HG02642 (cell line): Measurements from ENCODE around the gene ZNF225.
"Not testable (repeated sequence)": the region's sequence is repeated elsewhere in the genome, so short reads cannot be mapped to it uniquely, and the experiment has no call there.

Source experiments
- ATAC-seq: cut with Tn5 transposase; IDR thresholded peaks from one replicate; pipeline ENCODE4 v1.9.1; 2021; ENCODE audit warnings: mild to moderate bottlenecking; ENCODE audit not compliant: unreplicated experiment, poor library complexity

Gene ZNF225

DNA sequence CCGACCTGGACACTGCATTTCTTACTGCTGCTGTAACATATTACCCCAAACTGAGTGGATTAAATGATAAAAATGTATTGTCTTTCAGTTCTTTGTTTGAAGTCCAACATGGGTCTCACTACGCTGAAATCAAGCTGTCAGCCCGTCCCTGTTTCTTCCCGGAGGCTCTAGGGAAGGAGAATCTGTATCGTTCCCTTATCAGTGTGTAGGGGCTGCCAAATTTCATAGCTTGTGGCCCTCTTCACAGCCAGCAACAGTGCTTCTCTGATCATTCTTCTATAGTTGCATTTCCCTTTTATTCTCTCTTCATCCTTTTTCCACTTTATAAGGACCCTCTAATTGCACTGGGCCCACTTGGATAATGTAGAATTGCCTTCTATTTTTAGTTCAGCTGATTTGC lies 38.3 kb downstream of the ZNF225 start:
- no peak for ATAC-seq

DNA sequence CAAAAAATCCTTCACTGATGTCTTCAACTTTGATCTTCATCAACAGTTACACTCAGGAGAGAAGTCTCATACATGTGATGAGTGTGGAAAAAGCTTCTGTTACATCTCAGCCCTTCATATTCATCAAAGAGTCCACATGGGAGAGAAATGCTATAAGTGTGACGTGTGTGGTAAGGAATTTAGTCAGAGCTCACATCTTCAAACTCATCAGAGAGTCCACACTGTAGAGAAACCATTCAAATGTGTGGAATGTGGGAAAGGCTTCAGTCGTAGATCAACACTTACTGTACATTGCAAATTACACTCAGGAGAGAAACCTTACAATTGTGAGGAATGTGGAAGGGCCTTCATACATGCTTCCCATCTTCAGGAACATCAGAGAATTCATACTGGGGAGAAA lies 43.3 kb downstream of the ZNF225 start:
- no peak for ATAC-seq

DNA sequence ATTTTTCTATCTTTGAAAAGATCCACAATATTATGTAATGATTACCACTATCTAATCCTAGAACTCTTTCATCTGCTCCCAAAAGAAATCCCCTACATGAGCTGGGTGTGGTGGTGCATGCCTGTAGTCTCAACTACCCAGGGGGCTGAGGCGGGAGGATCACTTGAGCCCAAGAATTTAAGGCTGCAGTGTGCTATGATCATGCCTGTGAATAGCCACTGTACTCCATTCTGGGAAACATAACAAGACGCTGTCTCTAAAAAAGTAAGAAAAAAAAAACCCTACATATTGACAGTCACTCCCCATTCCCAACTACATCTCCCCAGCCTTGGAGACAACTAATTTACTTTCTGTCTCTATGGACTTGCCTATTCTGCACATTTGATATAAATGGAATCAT lies 50.6 kb downstream of the ZNF225 start:
- ATAC-seq = no peak

DNA sequence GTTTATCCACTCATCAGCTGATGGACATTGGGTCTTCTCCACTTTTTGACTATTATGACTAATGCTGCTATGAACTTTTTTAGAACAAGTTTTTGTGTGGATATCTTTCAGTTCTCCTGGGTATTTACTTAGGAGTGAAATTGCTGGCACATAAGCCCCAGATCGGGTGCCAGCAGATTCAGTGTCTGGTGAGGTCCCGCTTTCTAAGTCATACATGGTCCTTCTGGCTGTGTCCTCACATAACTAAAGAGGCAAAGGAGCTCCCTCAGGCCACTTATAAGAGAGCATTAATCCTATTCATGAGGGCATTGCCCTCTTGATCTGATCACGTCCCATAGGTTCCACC lies 51.1 kb downstream of the ZNF225 start:
- ATAC-seq = peak; percentile 1

DNA sequence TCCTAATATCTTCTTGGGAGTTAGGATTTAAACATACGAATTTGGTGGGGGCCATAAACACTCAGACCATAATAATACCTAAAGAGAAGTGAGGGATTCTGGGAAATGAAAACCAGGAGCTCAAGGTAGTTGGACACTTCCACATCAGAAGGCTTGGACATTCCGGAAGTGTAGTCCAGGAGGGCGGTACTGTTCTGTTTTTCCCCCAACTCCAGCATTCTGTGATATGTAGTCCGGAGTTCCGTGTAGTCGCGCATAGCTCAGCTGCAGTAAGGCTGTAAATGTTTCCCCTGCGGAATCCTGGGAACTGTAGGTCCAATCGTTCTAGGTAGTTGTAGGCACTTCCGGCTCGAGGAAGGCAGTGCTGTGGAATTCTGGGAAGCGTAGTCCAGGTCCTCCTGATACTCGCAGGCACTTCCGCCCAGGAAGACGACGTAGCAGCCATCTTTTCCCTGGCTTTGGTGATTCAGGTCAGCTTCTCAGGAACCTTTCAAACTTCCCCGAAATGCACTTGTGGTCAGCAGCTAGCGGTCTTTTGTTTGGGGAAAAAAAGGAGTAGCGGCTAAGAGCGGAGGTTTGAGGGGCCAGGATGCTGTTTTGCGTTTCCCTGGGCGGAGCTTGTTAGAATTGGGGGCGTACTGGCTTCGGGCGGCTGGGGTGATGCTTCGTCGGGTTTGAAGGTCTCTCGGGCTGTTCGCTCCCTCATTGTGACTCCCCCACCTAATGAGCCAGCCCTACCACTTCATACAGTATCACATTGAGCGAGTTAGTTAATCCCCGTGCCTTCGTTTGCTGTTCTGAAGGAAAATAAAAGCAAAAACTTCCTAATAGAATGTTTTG lies 51.7 kb downstream of the ZNF225 start, which contains the start of gene ZNF226:
Gene ZNF226 (plus strand): TSS at position 428 of the 840 bp plus-strand sequence. CDS start 4,981 bp downstream, outside the sequence.
- ATAC-seq = peak; percentile 90

DNA sequence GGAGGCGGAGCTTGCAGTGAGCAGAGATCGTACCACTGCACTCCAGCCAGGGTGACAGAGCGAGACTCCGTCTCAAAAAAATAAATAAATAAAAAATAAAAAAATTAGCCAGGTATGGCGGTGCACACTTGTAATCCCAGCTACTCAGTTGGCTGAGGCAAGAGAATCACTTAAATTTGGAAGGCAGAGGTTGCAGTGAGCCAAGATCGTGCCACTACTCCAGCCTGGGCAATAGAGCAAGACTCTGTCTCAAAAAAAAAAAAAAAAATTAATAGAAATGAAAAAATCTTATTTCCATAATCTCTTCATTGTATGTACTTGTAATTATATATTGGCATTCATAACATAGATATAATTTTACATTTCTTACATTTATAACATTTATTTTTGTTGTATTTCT lies 57.5 kb downstream of the ZNF225 start:
- ATAC-seq = not testable (repeated sequence)

DNA sequence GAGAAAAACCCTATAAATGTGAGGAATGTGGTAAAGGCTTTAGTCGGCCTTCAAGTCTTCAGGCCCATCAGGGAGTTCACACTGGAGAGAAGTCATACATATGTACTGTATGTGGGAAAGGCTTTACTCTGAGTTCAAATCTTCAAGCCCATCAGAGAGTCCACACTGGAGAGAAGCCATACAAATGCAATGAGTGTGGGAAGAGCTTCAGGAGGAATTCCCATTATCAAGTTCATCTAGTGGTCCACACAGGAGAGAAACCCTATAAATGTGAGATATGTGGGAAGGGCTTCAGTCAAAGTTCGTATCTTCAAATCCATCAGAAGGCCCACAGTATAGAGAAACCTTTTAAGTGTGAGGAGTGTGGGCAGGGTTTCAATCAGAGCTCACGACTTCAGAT lies 63.4 kb downstream of the ZNF225 start:
- no peak for ATAC-seq

DNA sequence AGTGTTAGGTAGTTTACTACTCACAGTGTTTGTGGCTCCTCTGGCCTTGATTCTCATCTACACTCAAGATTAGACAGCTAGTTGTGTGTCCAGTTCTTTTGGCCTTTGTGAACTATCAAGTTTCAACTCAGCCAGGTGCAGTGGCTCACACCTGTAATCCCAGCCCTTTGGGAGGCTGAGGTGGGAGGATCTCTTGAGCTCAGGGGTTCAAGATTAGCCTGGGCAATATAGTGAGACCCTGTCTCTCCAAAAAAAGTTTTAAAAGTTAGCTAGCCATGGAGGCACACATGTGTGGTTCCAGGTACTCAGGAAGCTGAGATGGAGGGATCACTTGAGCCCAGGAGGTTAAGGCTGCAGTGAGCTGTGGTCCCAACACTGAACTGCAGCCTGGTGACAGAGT lies 67.8 kb downstream of the ZNF225 start:
- no peak for ATAC-seq

DNA sequence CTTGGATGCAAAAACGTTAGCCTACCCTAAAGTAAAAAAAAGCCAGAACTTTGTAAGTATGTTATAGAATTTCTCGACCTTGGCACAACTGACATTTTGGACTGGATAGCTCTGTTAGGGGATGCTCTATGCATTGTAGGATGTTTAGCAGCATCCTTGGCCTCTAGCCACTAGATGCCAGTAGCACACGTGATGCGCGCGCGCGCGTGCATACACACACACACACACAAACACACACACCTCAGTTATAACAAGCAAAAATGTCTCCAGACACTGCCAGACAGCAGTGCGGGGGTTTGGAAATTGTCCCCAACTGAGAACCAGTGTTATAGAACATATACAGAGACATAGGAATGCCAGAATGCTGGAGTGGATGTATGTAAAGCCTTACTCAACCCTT lies 68.9 kb downstream of the ZNF225 start:
- no peak for ATAC-seq
